Measurements from ENCODE around the gene TFB1M. TPM values are rescaled to one million over a fixed set of nuclear protein-coding genes. Genes with fewer than 3 reads are reported as not detected.
"Not testable (repeated sequence)": the region's sequence is repeated elsewhere in the genome, so short reads cannot be mapped to it uniquely, and the experiment has no call there.

TFB1M gene
- total and polyA plus RNA-seq, 7 donors = 10.7 to 22.2 (median 15.1) TPM

GRCh38 chr6:155335265-155335664 lies 21.0 kb upstream of the TFB1M start:
- 93 to 100% methylated on average over 1 of the region's 1 CpG for WGBS, 2 donors
- TF ChIP-seq POLR2A (IDR thresholded peaks at IDR 0.05) = no peak
- TF ChIP-seq POLR2AphosphoS5 (IDR thresholded peaks at IDR 0.05) = no peak
- TF ChIP-seq CTCF (IDR thresholded peaks at IDR 0.05) = no peak
- no peak for TF ChIP-seq EP300 (IDR thresholded peaks at IDR 0.05)
- no peaks in the 10 kb centered on the region for H3K36me3 ChIP-seq
- H3K27ac ChIP-seq = no peak overlapping the region
- H3K9me3 ChIP-seq = peaks cover 0 to 2% (median 0%) of the 10 kb centered on the region in 4 donors
- no peaks in the 10 kb centered on the region for H3K4me1 ChIP-seq
- no peak for DNase-seq
- H3K27me3 ChIP-seq = no peaks in the 10 kb centered on the region
- H3K4me3 ChIP-seq = no peak overlapping the region
- intact Hi-C loops (cut with DNase I) = no loop called here

- H3K4me3 ChIP-seq; H3K9me3 ChIP-seq; DNase-seq; H3K4me1 ChIP-seq; H3K36me3 ChIP-seq; H3K27me3 ChIP-seq; intact Hi-C loops (cut with DNase I); H3K27ac ChIP-seq: not testable (repeated sequence)
- WGBS, 2 donors = 93 to 94% methylated on average over 7 of the region's 7 CpGs
These were observed 19.8 kb upstream of the TFB1M start for GRCh38 chr6:155334073-155334472.

- Histone ChIP-seq H3K4me3 (no peak overlapping the region), H3K4me1 (no peaks in the 10 kb centered on the region), H3K27ac (no peak overlapping the region), H3K27me3 (no peaks in the 10 kb centered on the region), H3K36me3 (no peaks in the 10 kb centered on the region), H3K9me3 (peaks cover 0 to 2% (median 0%) of the 10 kb centered on the region in 4 donors)
- DNase-seq = no peak
- intact Hi-C loops (cut with DNase I) = no loop called here
- 51 to 79% methylated on average over 5 of the region's 5 CpGs for WGBS, 2 donors
- TF ChIP-seq POLR2AphosphoS5 (IDR thresholded peaks at IDR 0.05) (no peak), CTCF (IDR thresholded peaks at IDR 0.05) (no peak), POLR2A (IDR thresholded peaks at IDR 0.05) (no peak), EP300 (IDR thresholded peaks at IDR 0.05) (no peak)
These were observed 19.1 kb upstream of the TFB1M start for GRCh38 chr6:155333414-155333813.

GRCh38 chr6:155330922-155331321 lies 16.6 kb upstream of the TFB1M start:
- DNase-seq = no peak
- 95 to 97% methylated on average over 6 of the region's 6 CpGs for WGBS, 2 donors
- Histone ChIP-seq H3K36me3 (no peaks in the 10 kb centered on the region), H3K27ac (no peak overlapping the region), H3K27me3 (no peaks in the 10 kb centered on the region), H3K4me1 (no peaks in the 10 kb centered on the region), H3K4me3 (no peak overlapping the region), H3K9me3 (peaks cover 0 to 2% (median 0%) of the 10 kb centered on the region in 4 donors)
- intact Hi-C loops (cut with DNase I) = no loop called here
- TF ChIP-seq EP300 (IDR thresholded peaks at IDR 0.05) = no peak
- TF ChIP-seq POLR2AphosphoS5 (IDR thresholded peaks at IDR 0.05) = no peak
- TF ChIP-seq CTCF (IDR thresholded peaks at IDR 0.05) = no peak
- no peak for TF ChIP-seq POLR2A (IDR thresholded peaks at IDR 0.05)

- Histone ChIP-seq H3K27ac (no peak overlapping the region), H3K4me3 (no peak overlapping the region), H3K4me1 (no peaks in the 10 kb centered on the region), H3K36me3 (no peaks in the 10 kb centered on the region), H3K27me3 (no peaks in the 10 kb centered on the region), H3K9me3 (no peaks in the 10 kb centered on the region)
- TF ChIP-seq POLR2AphosphoS5 (IDR thresholded peaks at IDR 0.05) = no peak
- TF ChIP-seq CTCF (IDR thresholded peaks at IDR 0.05) = no peak
- no peak for TF ChIP-seq POLR2A (IDR thresholded peaks at IDR 0.05)
- no peak for TF ChIP-seq EP300 (IDR thresholded peaks at IDR 0.05)
- DNase-seq = no peak
- intact Hi-C loops (cut with DNase I) = no loop called here
- WGBS, 2 donors = 91 to 95% methylated on average over 6 of the region's 6 CpGs
These were observed 15.9 kb upstream of the TFB1M start for GRCh38 chr6:155330133-155330734.
